OCI-LY7 (cell line): Measurements from ENCODE around the gene KBTBD13. TPM values are rescaled to one million over a fixed set of nuclear protein-coding genes. Genes with fewer than 3 reads are reported as not detected.

ENCODE experiments used
- BruUV-seq: library from RNA; stranded (reverse); fragments of 400-500 nt; replicated peaks from 2 replicates; lab custom pipeline; 2021; lab: Mats Ljungman, UMichigan
- CTCF ChIA-PET: fragments of 300-600 bp; sonication (Branson Sonifier 250); formaldehyde crosslinking; loops from one replicate; lab custom pipeline; 2022; ENCODE audit warnings: antibody characterized with exemption; ENCODE audit not compliant: unreplicated experiment; lab: Charles Lee
- POLR2A ChIA-PET: fragments of 300-600 bp; sonication (Branson Sonifier 250); formaldehyde crosslinking; loops from one replicate; lab custom pipeline; 2022; ENCODE audit warnings: antibody characterized with exemption; lab: Charles Lee
- DNase-seq: peaks from one replicate; pipeline ENCODE4 v3.0.0-alpha.2; 2015; ENCODE audit warnings: low spot score
- H2AFZ ChIP-seq: fragments of 200-600 bp; sonication (generic), shearing (Covaris generic); 2 replicates; pipeline ENCODE4 v1.6.1; 2014; ENCODE audit warnings: mild to moderate bottlenecking, antibody characterized with exemption, low read length, moderate library complexity
- H3K27ac ChIP-seq: fragments of 200-600 bp; sonication (generic); 2 replicates; pipeline ENCODE4 v1.5.1; 2014; ENCODE audit warnings: mixed run types, low read depth, mild to moderate bottlenecking, moderate library complexity, low read length, inconsistent platforms; ENCODE audit not compliant: poor library complexity, severe bottlenecking
- H3K36me3 ChIP-seq: fragments of 200-600 bp; sonication (generic); 2 replicates; pipeline ENCODE4 v1.6.1; 2014; ENCODE audit warnings: mild to moderate bottlenecking, antibody characterized with exemption, low read length, moderate library complexity, mixed read lengths; ENCODE audit not compliant: insufficient read depth
- H3K4me1 ChIP-seq: fragments of 200-600 bp; sonication (generic); 2 replicates; pipeline ENCODE4 v1.5.1; 2014; ENCODE audit warnings: mild to moderate bottlenecking, low read length; ENCODE audit not compliant: insufficient read depth, poor library complexity, severe bottlenecking
- H3K4me2 ChIP-seq: fragments of 200-600 bp; sonication (generic); 2 replicates; pipeline ENCODE4 v1.6.1; 2014; ENCODE audit warnings: mild to moderate bottlenecking, low read length
- H3K4me3 ChIP-seq: fragments of 200-600 bp; sonication (generic); 2 replicates; pipeline ENCODE4 v1.5.1; 2014; ENCODE audit warnings: mild to moderate bottlenecking, low read depth, low read length; ENCODE audit not compliant: poor library complexity, severe bottlenecking
- H3K79me2 ChIP-seq: fragments of 200-600 bp; sonication (generic); 2 replicates; pipeline ENCODE4 v1.6.1; 2016; ENCODE audit warnings: low read depth, mild to moderate bottlenecking, low read length, moderate library complexity, mixed read lengths; ENCODE audit not compliant: insufficient read depth
- H3K9me2 ChIP-seq: fragments of 200-600 bp; sonication (generic); 2 replicates; pipeline ENCODE4 v1.6.1; 2016; ENCODE audit warnings: mild to moderate bottlenecking, low read length, mixed read lengths; ENCODE audit not compliant: insufficient read depth
- H3K9me3 ChIP-seq: fragments of 200-600 bp; sonication (generic); 2 replicates; pipeline ENCODE4 v1.6.1; 2014; ENCODE audit warnings: mild to moderate bottlenecking, mixed run types, low read length, mixed read lengths
- H4K20me1 ChIP-seq: fragments of 200-600 bp; sonication (generic); 2 replicates; pipeline ENCODE4 v1.6.1; 2014; ENCODE audit warnings: mild to moderate bottlenecking, antibody characterized with exemption, low read length, moderate library complexity, mixed read lengths; ENCODE audit not compliant: insufficient read depth
- CTCF ChIP-seq: fragments of 200-600 bp; sonication (generic); conservative IDR thresholded peaks from 2 replicates; pipeline ENCODE4 v1.5.1; 2014; ENCODE audit warnings: mild to moderate bottlenecking, antibody characterized with exemption, low read length, moderate library complexity, mixed read lengths
- EZH2phosphoT487 ChIP-seq: fragments of 200-600 bp; sonication (generic); IDR thresholded peaks from 2 replicates; pipeline ENCODE4 v1.6.1; 2018; ENCODE audit warnings: low read depth, borderline replicate concordance, mild to moderate bottlenecking, mixed run types, antibody characterized with exemption, low read length, moderate library complexity, mixed read lengths
- intact Hi-C: fragments of 100-400 bp; cut with micrococcal nuclease; formaldehyde crosslinking; loops from one replicate; pipeline ENCODE4 v1.10.0; 2022; ENCODE audit not compliant: unreplicated experiment
- total RNA-seq, 2 experiments: library from RNA; depleted of rRNA in 1 of 2; stranded (reverse); fragments of >200 nt in 1 of 2; shearing (Covaris generic) in 1 of 2; gene quantifications; 2 replicates each; pipeline ENCODE4 v1.2.3, GENCODE V29; 2014 to 2022

Gene KBTBD13
- total RNA-seq, 2 experiments from 2014 or later = not detected

- Histone ChIP-seq H2AFZ (no peak overlapping the region), H3K4me2 (no peak overlapping the region), H3K36me3 (no peaks in the 10 kb centered on the region), H3K4me1 (peaks cover 11% of the 10 kb centered on the region), H4K20me1 (no peaks in the 10 kb centered on the region), H3K9me3 (no peaks in the 10 kb centered on the region), H3K27ac (no peak overlapping the region), H3K9me2 (no peaks in the 10 kb centered on the region), H3K79me2 (no peaks in the 10 kb centered on the region), H3K4me3 (no peak overlapping the region)
- BruUV-seq = no TSS peak
- TF ChIP-seq CTCF (no peak), EZH2phosphoT487 (no peak)
- CTCF ChIA-PET = interaction anchor here (1.2 kb wide), 1 partner anchor 151 kb away, joined by 3 read pairs; the partner anchor contains the start of gene CLPX
- DNase-seq = no peak
- intact Hi-C loops = loop anchor here (10.0 kb wide), 1 partner anchor 150 kb away; the partner anchor contains the start of gene CLPX
- POLR2A ChIA-PET = interaction anchor here (0.7 kb wide), 1 partner anchor 50 kb away, joined by 3 read pairs; no protein-coding TSS in a partner anchor
Measured at GRCh38 chr15:65034719-65035118, 41.8 kb upstream of the KBTBD13 start.

- no peaks in the 10 kb centered on the region for H3K9me2 ChIP-seq
- H3K4me1 ChIP-seq = peaks cover 11% of the 10 kb centered on the region
- H3K9me3 ChIP-seq = no peaks in the 10 kb centered on the region
- H3K27ac ChIP-seq = no peak overlapping the region
- TF ChIP-seq CTCF (no peak), EZH2phosphoT487 (no peak)
- no peaks in the 10 kb centered on the region for H3K79me2 ChIP-seq
- DNase-seq = no peak
- intact Hi-C loops = loop anchor here (10.0 kb wide), 1 partner anchor 147 kb away; the partner anchor contains the start of gene CLPX
- no peak overlapping the region for H3K4me3 ChIP-seq
- BruUV-seq = no TSS peak
- no peak overlapping the region for H2AFZ ChIP-seq
- no peaks in the 10 kb centered on the region for H3K36me3 ChIP-seq
- ChIA-PET POLR2A (interaction anchor here (0.7 kb wide), 1 partner anchor 26 kb away, joined by 3 read pairs; no protein-coding TSS in a partner anchor), CTCF (no interaction called here)
- H3K4me2 ChIP-seq = no peak overlapping the region
- no peaks in the 10 kb centered on the region for H4K20me1 ChIP-seq
Measured at GRCh38 chr15:65037309-65037708, 39.2 kb upstream of the KBTBD13 start.

DNA sequence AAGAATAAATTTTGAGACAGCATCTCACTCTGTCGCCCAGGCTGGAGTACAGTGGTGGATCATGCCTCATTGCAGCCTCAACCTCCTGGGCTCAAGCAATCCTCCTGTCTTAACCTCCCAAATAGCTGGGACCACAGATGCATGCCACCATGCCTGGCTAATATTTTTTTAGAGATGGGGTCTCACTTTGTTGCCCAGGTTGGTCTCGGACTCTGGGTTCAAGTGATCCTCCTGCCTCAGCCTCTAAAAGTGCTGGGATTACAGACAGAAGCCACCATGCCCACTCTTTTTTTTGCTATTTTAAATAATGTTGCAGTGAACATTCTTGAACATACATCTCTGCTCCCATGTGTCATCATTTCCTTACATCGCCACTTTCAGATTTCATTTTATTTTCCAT lies 38.1 kb upstream of the KBTBD13 start:
- POLR2A ChIA-PET = interaction anchor here (0.9 kb wide), 1 partner anchor 21 kb away, joined by 3 read pairs; no protein-coding TSS in a partner anchor
- Histone ChIP-seq H3K4me2 (no peak overlapping the region), H4K20me1 (no peaks in the 10 kb centered on the region)

More for the DNA sequence above, 38.1 kb upstream of the KBTBD13 start:
- TF ChIP-seq EZH2phosphoT487 = no peak
- TF ChIP-seq CTCF = no peak
- Histone ChIP-seq H3K9me3 (no peaks in the 10 kb centered on the region), H3K79me2 (no peaks in the 10 kb centered on the region), H3K4me3 (no peak overlapping the region), H3K27ac (no peak overlapping the region), H3K9me2 (no peaks in the 10 kb centered on the region), H3K4me1 (peaks cover 7% of the 10 kb centered on the region), H3K36me3 (no peaks in the 10 kb centered on the region), H2AFZ (no peak overlapping the region)
- no peak for DNase-seq
- CTCF ChIA-PET = no interaction called here
- BruUV-seq = no TSS peak
- intact Hi-C loops = loop anchor here (10.0 kb wide), 1 partner anchor 146 kb away; the partner anchor contains the start of gene CLPX
